ENCODE measurements around the gene CST5.

CST5 gene

DNA sequence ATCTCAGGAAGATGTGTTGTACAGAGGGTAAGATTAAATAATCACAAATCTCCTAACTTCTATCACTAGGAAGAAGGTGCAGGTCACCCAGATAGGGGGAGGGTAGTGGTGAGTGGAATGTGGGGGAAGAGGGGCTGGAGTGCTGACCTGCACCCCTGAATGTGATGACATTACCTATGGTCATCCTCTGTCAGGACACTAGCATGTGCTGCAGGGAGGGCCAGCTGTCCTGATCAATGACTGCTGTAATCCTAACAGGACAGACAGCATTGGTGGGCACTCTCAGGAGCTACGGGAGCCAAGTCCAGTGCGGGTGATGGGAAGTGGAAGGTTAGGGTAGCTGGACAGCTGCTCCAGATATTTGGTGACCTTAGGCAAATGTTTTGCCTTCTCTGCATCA, 45.2 kb upstream of the CST5 start:
- Histone ChIP-seq H3K27ac (ENCODE audit: low read depth, low read length, poor library complexity, severe bottlenecking) (no peak overlapping the region), H3K9ac (ENCODE audit: low read length) (no peak overlapping the region), H3K36me3 (ENCODE audit: insufficient read depth, low read length) (no peaks in the 10 kb centered on the region), H3K79me2 (ENCODE audit: insufficient read depth, low read length) (no peaks in the 10 kb centered on the region), H3F3A (ENCODE audit: insufficient read depth, low read length) (no peaks in the 10 kb centered on the region), H3K4me1 (ENCODE audit: insufficient read depth, low read length, severe bottlenecking) (no peaks in the 10 kb centered on the region), H3K9me2 (ENCODE audit: low read depth, low read length) (no peaks in the 10 kb centered on the region), H3K27me3 (ENCODE audit: insufficient read depth, low read length) (no peaks in the 10 kb centered on the region), H3K4me2 (ENCODE audit: low read length) (no peak overlapping the region), H4K20me1 (ENCODE audit: insufficient read depth, low read length) (no peaks in the 10 kb centered on the region), H3K9me3 (ENCODE audit: low read length) (no peaks in the 10 kb centered on the region), H2AFZ (ENCODE audit: low read length) (no peak overlapping the region), H3K4me3 (ENCODE audit: low read depth, low read length, poor library complexity, severe bottlenecking) (no peak overlapping the region)
- TF ChIP-seq, protein P1, sequence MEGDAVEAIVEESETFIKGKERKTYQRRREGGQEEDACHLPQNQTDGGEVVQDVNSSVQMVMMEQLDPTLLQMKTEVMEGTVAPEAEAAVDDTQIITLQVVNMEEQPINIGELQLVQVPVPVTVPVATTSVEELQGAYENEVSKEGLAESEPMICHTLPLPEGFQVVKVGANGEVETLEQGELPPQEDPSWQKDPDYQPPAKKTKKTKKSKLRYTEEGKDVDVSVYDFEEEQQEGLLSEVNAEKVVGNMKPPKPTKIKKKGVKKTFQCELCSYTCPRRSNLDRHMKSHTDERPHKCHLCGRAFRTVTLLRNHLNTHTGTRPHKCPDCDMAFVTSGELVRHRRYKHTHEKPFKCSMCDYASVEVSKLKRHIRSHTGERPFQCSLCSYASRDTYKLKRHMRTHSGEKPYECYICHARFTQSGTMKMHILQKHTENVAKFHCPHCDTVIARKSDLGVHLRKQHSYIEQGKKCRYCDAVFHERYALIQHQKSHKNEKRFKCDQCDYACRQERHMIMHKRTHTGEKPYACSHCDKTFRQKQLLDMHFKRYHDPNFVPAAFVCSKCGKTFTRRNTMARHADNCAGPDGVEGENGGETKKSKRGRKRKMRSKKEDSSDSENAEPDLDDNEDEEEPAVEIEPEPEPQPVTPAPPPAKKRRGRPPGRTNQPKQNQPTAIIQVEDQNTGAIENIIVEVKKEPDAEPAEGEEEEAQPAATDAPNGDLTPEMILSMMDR (IDR thresholded peaks at IDR 0.05; ENCODE audit: low read length): no peak
- TF ChIP-seq EZH2 (IDR thresholded peaks at IDR 0.05; ENCODE audit: borderline replicate concordance, low read length): no peak

- Histone ChIP-seq H3K27me3 (ENCODE audit: insufficient read depth, low read length) (no peaks in the 10 kb centered on the region), H3K9me2 (ENCODE audit: low read depth, low read length) (no peaks in the 10 kb centered on the region), H3K9ac (ENCODE audit: low read length) (no peak overlapping the region), H2AFZ (ENCODE audit: low read length) (no peak overlapping the region), H4K20me1 (ENCODE audit: insufficient read depth, low read length) (no peaks in the 10 kb centered on the region), H3K4me3 (ENCODE audit: low read depth, low read length, poor library complexity, severe bottlenecking) (no peak overlapping the region), H3K79me2 (ENCODE audit: insufficient read depth, low read length) (no peaks in the 10 kb centered on the region), H3K27ac (ENCODE audit: low read depth, low read length, poor library complexity, severe bottlenecking) (no peak overlapping the region), H3K4me2 (ENCODE audit: low read length) (no peak overlapping the region), H3K4me1 (ENCODE audit: insufficient read depth, low read length, severe bottlenecking) (no peaks in the 10 kb centered on the region), H3K36me3 (ENCODE audit: insufficient read depth, low read length) (no peaks in the 10 kb centered on the region), H3K9me3 (ENCODE audit: low read length) (no peaks in the 10 kb centered on the region), H3F3A (ENCODE audit: insufficient read depth, low read length) (no peaks in the 10 kb centered on the region)
- TF ChIP-seq, protein P1 (IDR thresholded peaks at IDR 0.05; ENCODE audit: low read length): no peak
- no peak for TF ChIP-seq EZH2 (IDR thresholded peaks at IDR 0.05; ENCODE audit: borderline replicate concordance, low read length)
These were observed 44.4 kb upstream of the CST5 start for GRCh38 chr20:23923891-23924435.

GRCh38 chr20:23923311-23923710, 43.8 kb upstream of the CST5 start:
- no peaks in the 10 kb centered on the region for H3K9me2 ChIP-seq (ENCODE audit: low read depth, low read length)
- H3K4me3 ChIP-seq (ENCODE audit: low read depth, low read length, poor library complexity, severe bottlenecking): no peak overlapping the region
- no peak overlapping the region for H3K27ac ChIP-seq (ENCODE audit: low read depth, low read length, poor library complexity, severe bottlenecking)
- H2AFZ ChIP-seq (ENCODE audit: low read length): no peak overlapping the region
- H3K36me3 ChIP-seq (ENCODE audit: insufficient read depth, low read length): no peaks in the 10 kb centered on the region
- no peaks in the 10 kb centered on the region for H3F3A ChIP-seq (ENCODE audit: insufficient read depth, low read length)
- no peaks in the 10 kb centered on the region for H4K20me1 ChIP-seq (ENCODE audit: insufficient read depth, low read length)
- H3K4me1 ChIP-seq (ENCODE audit: insufficient read depth, low read length, severe bottlenecking): no peaks in the 10 kb centered on the region
- no peak overlapping the region for H3K9ac ChIP-seq (ENCODE audit: low read length)
- H3K9me3 ChIP-seq (ENCODE audit: low read length): no peaks in the 10 kb centered on the region
- H3K79me2 ChIP-seq (ENCODE audit: insufficient read depth, low read length): no peaks in the 10 kb centered on the region
- no peaks in the 10 kb centered on the region for H3K27me3 ChIP-seq (ENCODE audit: insufficient read depth, low read length)
- no peak overlapping the region for H3K4me2 ChIP-seq (ENCODE audit: low read length)
- no peak for TF ChIP-seq EZH2 (IDR thresholded peaks at IDR 0.05; ENCODE audit: borderline replicate concordance, low read length)
- TF ChIP-seq, protein P1 (IDR thresholded peaks at IDR 0.05; ENCODE audit: low read length): no peak

All from OCI-LY1 (cell line).